Measurements from ENCODE around the gene VPS8.

The VPS8 gene

GRCh38 chr3:184812662-184813042, 686 bp downstream of the VPS8 start:
- no peak for DNase-seq (ENCODE audit: low spot score)

- no peak for DNase-seq (ENCODE audit: low spot score)
Observed at GRCh38 chr3:184813357-184813756, 1.4 kb downstream of the VPS8 start.

DNA sequence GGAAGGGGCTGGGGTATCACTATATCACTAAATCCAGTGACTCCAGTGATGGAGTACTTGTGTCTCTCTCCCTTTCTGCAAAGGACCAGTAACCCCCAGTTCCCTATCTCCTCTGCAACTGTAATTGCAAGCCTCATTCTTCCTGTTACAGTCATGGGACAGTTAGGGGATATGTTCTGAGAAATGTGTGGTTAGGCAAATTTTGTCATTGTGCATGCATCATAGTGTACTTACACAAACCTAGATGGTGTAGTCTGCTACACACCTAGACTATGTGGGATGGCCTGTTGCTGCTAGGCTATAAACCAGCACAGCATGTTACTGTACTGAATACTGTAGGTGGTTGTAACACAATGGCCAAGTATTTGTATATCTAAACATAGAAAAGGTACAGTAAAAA, 2.2 kb downstream of the VPS8 start:
- no peak for DNase-seq (ENCODE audit: low spot score)

DNA sequence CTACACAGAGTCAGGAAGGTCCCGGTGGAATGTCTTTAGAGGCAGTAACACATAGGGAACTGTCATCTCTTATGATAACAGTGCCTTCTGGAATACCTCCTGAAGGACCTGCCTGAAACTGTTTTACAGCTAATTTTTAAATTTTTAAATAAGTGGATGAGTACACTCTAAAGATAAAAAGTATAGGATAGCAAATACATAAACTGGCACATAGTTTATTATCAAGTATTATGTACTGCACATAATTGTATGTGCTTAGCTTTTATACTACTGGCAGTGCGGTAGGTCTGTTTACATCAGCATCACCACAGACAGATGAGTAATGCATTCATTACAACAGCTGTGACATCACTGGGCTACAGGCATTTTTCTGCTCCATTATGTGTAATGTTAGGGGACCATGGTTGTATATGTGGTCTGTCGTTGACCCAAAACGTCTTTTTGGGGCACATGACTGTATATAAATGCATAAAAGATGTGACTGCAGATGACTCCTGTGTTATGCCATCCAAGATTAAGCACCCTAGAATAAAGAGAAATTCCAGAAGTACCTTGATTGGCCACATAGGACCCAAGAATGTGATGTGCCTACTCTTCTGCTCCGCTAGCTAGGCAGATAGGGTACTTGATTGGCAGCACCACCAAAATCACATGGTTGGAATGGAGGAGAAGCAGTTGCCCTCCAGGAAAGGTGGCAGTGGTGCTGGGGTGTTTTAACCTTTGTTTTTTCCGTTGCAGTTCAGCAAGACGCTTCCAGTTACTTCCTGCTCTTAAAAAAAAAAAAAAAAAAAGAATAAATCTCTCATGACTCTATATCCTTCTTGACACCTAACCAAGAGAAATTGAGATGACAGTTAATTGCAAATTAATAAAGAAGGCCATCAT, 3.3 kb downstream of the VPS8 start:
- DNase-seq (ENCODE audit: low spot score), result no peak

DNA sequence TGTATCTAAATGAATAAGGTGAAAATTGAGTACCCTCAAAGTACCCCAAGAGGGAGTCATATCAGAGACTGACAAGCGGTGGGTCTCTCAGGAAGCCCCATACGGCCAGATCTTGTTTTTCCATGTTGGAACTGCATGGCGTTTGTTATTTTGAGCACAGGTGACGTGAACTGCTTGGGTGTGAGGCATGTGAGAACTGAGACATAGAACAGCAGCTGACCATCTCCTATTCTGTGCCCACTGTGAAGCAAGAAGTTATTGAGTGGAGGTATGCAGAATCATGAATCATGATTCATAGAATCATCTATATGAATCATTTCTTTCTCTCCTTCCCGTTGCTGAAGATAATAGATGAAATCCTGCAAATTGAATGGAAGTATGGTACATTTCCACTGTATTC, 4.6 kb downstream of the VPS8 start:
- DNase-seq (ENCODE audit: low spot score), result no peak

GRCh38 chr3:184820525-184820924, 8.6 kb downstream of the VPS8 start:
- no peak for DNase-seq (ENCODE audit: low spot score)

- no peak for DNase-seq (ENCODE audit: low spot score)
Observed at GRCh38 chr3:184821034-184821433, 9.1 kb downstream of the VPS8 start.

GRCh38 chr3:184822081-184822480, 10.1 kb downstream of the VPS8 start:
- DNase-seq (ENCODE audit: low spot score), result no peak

GRCh38 chr3:184822654-184823053, 10.7 kb downstream of the VPS8 start:
- no peak for DNase-seq (ENCODE audit: low spot score)

DNA sequence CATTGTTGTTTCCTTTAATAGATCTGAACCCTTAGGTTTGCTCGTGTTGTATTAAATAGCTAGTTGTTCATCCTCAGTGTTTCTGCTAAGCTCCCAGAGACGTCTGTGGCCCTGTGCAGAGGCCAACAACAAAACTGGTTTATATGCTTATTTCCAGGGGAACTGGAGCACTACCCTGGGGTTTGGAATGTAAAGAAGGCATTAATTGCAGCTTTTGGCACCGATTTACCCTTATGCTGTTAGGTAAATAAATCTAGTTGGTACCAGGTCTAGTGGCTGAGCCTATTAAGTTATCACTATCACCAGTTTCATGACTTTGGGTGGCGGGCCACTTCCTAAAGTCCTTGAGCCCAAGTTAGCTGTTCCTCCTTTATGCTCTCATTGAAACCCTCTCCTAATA, 12.0 kb downstream of the VPS8 start:
- no peak for DNase-seq (ENCODE audit: low spot score)

- no peak for DNase-seq (ENCODE audit: low spot score)
Observed at GRCh38 chr3:184825121-184825820, 13.3 kb downstream of the VPS8 start.

DNA sequence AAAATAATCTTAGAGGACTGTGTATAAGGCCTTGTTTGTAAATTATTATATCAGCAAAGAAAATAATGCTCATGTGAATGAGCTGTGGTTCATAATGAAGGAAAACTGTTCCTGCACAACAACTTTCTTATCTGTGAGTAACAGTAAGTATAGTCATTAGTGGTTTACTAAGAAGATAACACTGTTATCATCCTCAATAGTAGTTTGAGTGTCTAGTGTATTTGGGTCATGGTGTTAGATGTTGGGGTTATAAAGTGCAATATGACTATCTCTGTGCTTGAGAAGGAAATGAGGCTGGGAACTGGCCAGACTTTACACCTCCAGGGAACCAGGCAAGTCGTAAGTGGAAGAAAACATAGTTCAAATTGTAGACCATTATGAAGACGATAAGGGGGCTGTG, 15.6 kb downstream of the VPS8 start:
- no peak for DNase-seq (ENCODE audit: low spot score)

- no peak for DNase-seq (ENCODE audit: low spot score)
Observed at GRCh38 chr3:184832044-184832443, 20.1 kb downstream of the VPS8 start.

- no peak for DNase-seq (ENCODE audit: low spot score)
Observed at GRCh38 chr3:184832903-184833302, 20.9 kb downstream of the VPS8 start.

- no peak for DNase-seq (ENCODE audit: low spot score)
Observed at GRCh38 chr3:184836090-184836822, 24.3 kb downstream of the VPS8 start.

- no peak for DNase-seq (ENCODE audit: low spot score)
Observed at GRCh38 chr3:184842433-184842832, 30.5 kb downstream of the VPS8 start.

DNA sequence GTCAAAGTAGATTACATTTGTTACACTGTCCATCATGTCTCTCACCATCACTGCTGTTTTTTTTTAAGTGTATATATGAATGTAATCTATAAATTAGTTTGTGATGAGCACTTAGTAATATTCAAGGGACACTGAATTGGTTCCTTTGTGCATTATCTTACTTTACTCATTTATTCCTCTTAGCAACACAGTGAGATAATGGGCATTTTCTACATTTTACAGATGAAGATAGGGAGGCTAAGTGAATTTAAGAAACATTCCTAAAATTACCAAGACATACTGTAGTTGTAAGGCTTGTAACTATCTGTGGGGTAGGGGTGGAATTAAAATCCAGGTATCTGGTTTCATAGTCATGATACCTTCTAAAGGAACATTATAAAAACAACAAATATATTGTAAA, 33.9 kb downstream of the VPS8 start:
- no peak for DNase-seq (ENCODE audit: low spot score)

DNA sequence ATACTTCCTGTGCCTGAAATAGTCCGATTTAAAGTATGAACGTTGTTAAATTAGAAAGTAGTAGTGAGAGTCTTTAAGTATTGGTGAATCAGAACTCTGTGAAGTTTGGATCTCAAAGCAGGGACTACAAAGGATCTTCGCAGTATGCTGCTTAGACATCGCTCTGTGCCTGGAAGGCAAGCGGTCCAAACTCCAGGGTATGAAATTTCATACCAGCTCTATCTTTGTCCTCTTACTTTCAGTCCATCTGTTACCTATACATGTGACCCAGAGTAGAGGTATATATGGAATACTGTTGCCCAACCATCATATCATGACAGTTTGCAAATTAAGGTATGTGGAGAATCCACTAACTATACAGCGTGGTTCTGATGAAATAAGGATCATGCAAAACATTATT, 34.5 kb downstream of the VPS8 start:
- no peak for DNase-seq (ENCODE audit: low spot score)

DNA sequence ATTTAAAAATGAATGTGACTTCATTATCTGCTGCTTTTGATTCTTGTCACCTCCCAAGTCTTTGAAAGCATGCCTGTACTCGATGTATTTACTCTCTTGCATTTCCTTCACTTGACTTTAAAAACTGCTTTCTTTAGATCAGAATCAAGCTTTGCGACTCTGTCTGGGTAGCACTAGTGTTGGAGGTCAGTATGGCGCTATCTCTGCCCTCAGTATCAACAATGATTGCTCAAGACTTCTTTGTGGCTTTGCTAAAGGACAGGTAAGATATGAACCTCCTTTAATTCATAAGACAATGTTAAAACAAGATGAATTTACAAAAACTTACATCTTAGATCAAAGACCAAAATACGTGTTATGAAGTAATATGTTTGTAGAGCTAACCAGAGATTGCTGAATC, 37.0 kb downstream of the VPS8 start:
- no peak for DNase-seq (ENCODE audit: low spot score)

- DNase-seq (ENCODE audit: low spot score), result no peak
Observed at GRCh38 chr3:184850201-184850600, 38.2 kb downstream of the VPS8 start.

DNA sequence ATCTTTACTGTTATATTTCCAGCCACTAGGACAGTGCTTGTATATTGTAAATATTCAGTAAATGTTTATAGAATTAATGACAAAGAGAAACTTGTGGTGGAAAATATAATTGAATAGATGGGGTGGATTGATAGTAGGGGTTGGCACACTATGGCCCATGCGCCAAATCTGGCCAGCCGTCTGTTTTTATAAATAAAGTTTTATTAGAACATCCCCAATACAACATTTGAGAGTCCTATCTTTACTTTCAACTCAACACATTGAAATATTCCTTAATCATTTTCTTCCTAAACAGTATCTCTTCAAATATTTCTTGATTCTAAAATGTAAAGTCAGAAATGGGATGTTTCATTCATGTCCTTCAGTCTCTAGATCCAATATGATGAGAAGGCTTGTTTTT, 45.1 kb downstream of the VPS8 start:
- no peak for DNase-seq (ENCODE audit: low spot score)

- no peak for DNase-seq (ENCODE audit: low spot score)
Observed at GRCh38 chr3:184864000-184864399, 52.0 kb downstream of the VPS8 start.

GRCh38 chr3:184868477-184868876, 56.5 kb downstream of the VPS8 start:
- DNase-seq (ENCODE audit: low spot score), result no peak
